DND-41 (cell line): ENCODE results near the gene ZNF324.

Experiments used
- ATAC-seq: fragments of 200-7000 bp; cut with Tn5 transposase; 3 replicates; pipeline ENCODE4 v1.9.1; 2021; ENCODE audit warnings: low read depth; ENCODE audit not compliant: insufficient read depth
- DNase-seq: peaks from one replicate; pipeline ENCODE4 v3.0.0-alpha.2; 2020
- H2AFZ ChIP-seq: 2 replicates; pipeline ENCODE4 v1.6.0; 2012; ENCODE audit warnings: low read depth, low read length
- H3K27ac ChIP-seq: 2 replicates; pipeline ENCODE4 v1.5.1; 2012; ENCODE audit warnings: low read length, inconsistent platforms
- H3K27me3 ChIP-seq: fragments of 200-600 bp; sonication (generic); 2 replicates; pipeline ENCODE4 v1.6.0; 2012; ENCODE audit warnings: low read length, mild to moderate bottlenecking, inconsistent platforms; ENCODE audit not compliant: insufficient read depth, poor library complexity
- H3K36me3 ChIP-seq: 2 replicates; pipeline ENCODE4 v1.5.1; 2012; ENCODE audit warnings: low read length, inconsistent platforms; ENCODE audit not compliant: insufficient read depth
- H3K4me1 ChIP-seq: 2 replicates; pipeline ENCODE4 v1.5.1; 2012; ENCODE audit warnings: mild to moderate bottlenecking, low read length; ENCODE audit not compliant: insufficient read depth
- H3K4me2 ChIP-seq: 2 replicates; pipeline ENCODE4 v1.6.0; 2012; ENCODE audit warnings: mild to moderate bottlenecking, moderate library complexity, low read length, inconsistent platforms; ENCODE audit not compliant: insufficient read depth
- H3K4me3 ChIP-seq, 2 experiments: fragments of 200-600 bp in 1 of 2; shearing (Covaris generic) in 1 of 2; 2 replicates each; pipeline ENCODE4 v1.5.1; 2012 to 2016; ENCODE audit warnings: inconsistent platforms in 2 of 2, low read length in 2 of 2, mild to moderate bottlenecking in 2 of 2, low read depth in 1 of 2, moderate library complexity in 1 of 2
- H3K79me2 ChIP-seq: 2 replicates; pipeline ENCODE4 v1.6.0; 2012; ENCODE audit warnings: low read length, inconsistent platforms; ENCODE audit not compliant: insufficient read depth
- H3K9ac ChIP-seq: 2 replicates; pipeline ENCODE4 v1.6.0; 2012; ENCODE audit warnings: low read depth, mild to moderate bottlenecking, inconsistent platforms, low read length, moderate library complexity
- H3K9me3 ChIP-seq: 2 replicates; pipeline ENCODE4 v1.5.1; 2012; ENCODE audit warnings: low read length, moderate library complexity, mild to moderate bottlenecking, inconsistent platforms; ENCODE audit not compliant: insufficient read depth, severe bottlenecking
- H4K20me1 ChIP-seq: 2 replicates; pipeline ENCODE4 v1.6.0; 2012; ENCODE audit warnings: low read length; ENCODE audit not compliant: insufficient read depth
- CTCF ChIP-seq: IDR thresholded peaks from 2 replicates; pipeline ENCODE4 v1.5.1; 2012; ENCODE audit warnings: borderline replicate concordance, low read length, moderate library complexity, mild to moderate bottlenecking; ENCODE audit not compliant: poor library complexity, severe bottlenecking; ENCODE audit errors: extremely low read depth
- EZH2 ChIP-seq: IDR thresholded peaks from 3 replicates; pipeline ENCODE4 v1.6.1; 2012; ENCODE audit warnings: borderline replicate concordance, low read depth, mild to moderate bottlenecking, moderate library complexity, low read length, inconsistent platforms; ENCODE audit not compliant: severe bottlenecking

The ZNF324 gene

GRCh38 chr19:58509731-58510083 is 42.8 kb downstream of the ZNF324 start:
- H3K9ac ChIP-seq, result no peak overlapping the region
- DNase-seq (no peak), ATAC-seq (no peak)
- no peak overlapping the region for H2AFZ ChIP-seq
- peaks cover 7% of the 10 kb centered on the region for H3K79me2 ChIP-seq
- peaks cover 5% of the 10 kb centered on the region for H3K9me3 ChIP-seq
- peaks cover 3% of the 10 kb centered on the region; the same call in 1 of the 2 replicates for H3K36me3 ChIP-seq
- peaks cover 12% of the 10 kb centered on the region for H3K4me1 ChIP-seq
- no peak overlapping the region for H3K27ac ChIP-seq
- H4K20me1 ChIP-seq, result no peaks in the 10 kb centered on the region
- H3K4me3 ChIP-seq, result no peak overlapping the region
- H3K27me3 ChIP-seq, result no peaks in the 10 kb centered on the region
- H3K4me2 ChIP-seq, result no peak overlapping the region
- no peak for TF ChIP-seq EZH2
- no peak for TF ChIP-seq CTCF

GRCh38 chr19:58510084-58510862 is 43.4 kb downstream of the ZNF324 start:
- Histone ChIP-seq H3K79me2 (peaks cover 11% of the 10 kb centered on the region), H3K4me2 (no peak overlapping the region)
- no peak for ATAC-seq

GRCh38 chr19:58511353-58512208 is 44.7 kb downstream of the ZNF324 start, which contains the start of gene SLC27A5:
TSS of gene SLC27A5 (minus strand) at chr19:58511992. CDS start at chr19:58511955, 37 bp downstream.
- peaks cover 17% of the 10 kb centered on the region for H3K36me3 ChIP-seq
- H3K4me1 ChIP-seq, result peaks cover 31% of the 10 kb centered on the region
- no peak within 1 kb of the TSS for H3K4me3 ChIP-seq
- H4K20me1 ChIP-seq, result 0 out of 2 replicates have a peak, but pooled peaks cover 5% of the 10 kb centered on the region
- H2AFZ ChIP-seq, result no peak within 1 kb of the TSS
- H3K79me2 ChIP-seq, result peaks cover 24% of the 10 kb centered on the region
- no peak for DNase-seq
- no peak within 1 kb of the TSS for H3K27ac ChIP-seq
- no peak within 1 kb of the TSS for H3K9ac ChIP-seq
- peaks cover 5% of the 10 kb centered on the region for H3K9me3 ChIP-seq
- H3K4me2 ChIP-seq, result no peak within 1 kb of the TSS
- no peak for ATAC-seq
- TF ChIP-seq CTCF (no peak), EZH2 (no peak)
- no peaks in the 10 kb centered on the region for H3K27me3 ChIP-seq

More at GRCh38 chr19:58510084-58510862, 43.4 kb downstream of the ZNF324 start:
- DNase-seq, result no peak
- Histone ChIP-seq H3K9me3 (peaks cover 5% of the 10 kb centered on the region), H3K9ac (no peak overlapping the region), H3K4me3 (no peak overlapping the region), H3K27me3 (no peaks in the 10 kb centered on the region), H3K4me1 (peaks cover 18% of the 10 kb centered on the region), H2AFZ (no peak overlapping the region), H3K27ac (no peak overlapping the region), H3K36me3 (peaks cover 5% of the 10 kb centered on the region; the same call in 1 of the 2 replicates), H4K20me1 (no peaks in the 10 kb centered on the region)
- no peak for TF ChIP-seq CTCF
- no peak for TF ChIP-seq EZH2
